GM21528 (cell line): Measurements from ENCODE around the gene ATOX1.
A peak's percentile ranks its signal among the peaks of the same experiment; 100 is the strongest.
"Not testable (repeated sequence)": the region's sequence is repeated elsewhere in the genome, so short reads cannot be mapped to it uniquely, and the experiment has no call there.

ENCODE experiments used
- ATAC-seq: cut with Tn5 transposase; IDR thresholded peaks from one replicate; pipeline ENCODE4 v1.9.1; 2021; ENCODE audit warnings: mild to moderate bottlenecking, moderate library complexity; ENCODE audit not compliant: unreplicated experiment, low FRiP score

Gene ATOX1

DNA sequence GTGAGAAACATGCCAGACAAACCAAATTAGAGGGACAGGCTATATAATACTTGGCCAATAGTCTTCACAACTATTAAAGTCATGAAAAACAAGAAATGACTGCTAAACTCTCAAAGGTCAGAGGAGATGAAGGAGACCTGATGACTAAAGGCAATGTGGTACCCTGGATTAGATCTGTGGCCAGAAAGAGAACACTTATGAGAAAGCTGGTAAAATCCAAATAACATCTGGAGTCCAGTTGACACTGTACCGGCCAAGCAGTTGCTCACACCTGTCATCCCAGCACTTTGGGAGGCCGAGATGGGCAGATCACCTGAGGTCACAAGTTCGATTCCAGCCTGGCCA, 24.4 kb downstream of the ATOX1 start:
- no peak for ATAC-seq

DNA sequence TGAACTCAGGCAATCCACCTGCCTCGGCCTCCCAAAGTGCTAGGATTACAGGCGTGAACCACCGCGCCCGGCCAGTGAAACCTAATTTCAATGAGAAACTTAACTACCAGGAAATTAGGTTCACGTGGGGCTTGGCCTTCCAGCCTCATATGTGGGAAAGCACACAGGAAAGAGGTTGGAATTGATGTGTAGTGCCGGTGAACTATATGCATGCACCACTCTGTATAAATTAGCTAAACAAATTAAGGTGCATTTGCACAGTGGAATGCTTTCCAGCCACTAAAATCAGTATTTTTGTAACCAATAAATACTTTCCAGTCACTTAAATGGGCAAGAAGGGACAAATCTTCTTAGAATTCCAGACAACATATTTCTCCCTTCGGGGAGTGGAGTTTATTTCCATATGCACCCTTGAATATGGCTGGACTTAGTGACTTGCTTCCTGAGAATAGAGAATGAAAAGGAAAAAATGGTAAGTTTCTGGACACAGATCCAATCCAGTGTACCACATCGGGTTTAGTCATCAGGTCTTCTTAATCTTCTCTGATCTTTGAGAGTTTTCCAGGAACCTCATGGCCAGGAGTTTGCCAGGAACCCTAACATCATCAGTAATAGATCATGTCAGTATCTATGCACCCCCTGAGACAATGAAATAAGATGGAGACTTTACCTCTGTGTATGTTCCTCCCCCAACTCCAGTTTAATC, 24.9 kb downstream of the ATOX1 start:
- ATAC-seq, result no peak

DNA sequence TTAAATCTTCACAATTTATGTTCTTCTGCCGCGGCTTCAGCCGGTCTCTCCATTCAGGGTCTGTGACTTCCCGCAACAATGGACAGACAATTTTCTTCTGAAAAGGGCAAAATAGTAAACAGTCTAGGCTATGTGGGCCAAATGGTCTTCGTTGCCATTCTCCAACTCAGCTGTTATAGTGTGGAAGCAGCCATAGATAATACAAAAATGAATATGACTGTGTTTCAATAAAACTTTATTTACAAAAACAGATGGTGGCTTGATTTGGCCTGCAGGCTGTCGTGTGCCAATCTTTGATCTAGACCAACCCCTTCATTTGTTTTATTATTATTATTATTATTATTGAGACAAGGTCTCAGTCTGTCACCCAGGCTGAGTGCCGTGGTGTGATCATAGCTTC, 28.1 kb downstream of the ATOX1 start:
- ATAC-seq, result no peak

DNA sequence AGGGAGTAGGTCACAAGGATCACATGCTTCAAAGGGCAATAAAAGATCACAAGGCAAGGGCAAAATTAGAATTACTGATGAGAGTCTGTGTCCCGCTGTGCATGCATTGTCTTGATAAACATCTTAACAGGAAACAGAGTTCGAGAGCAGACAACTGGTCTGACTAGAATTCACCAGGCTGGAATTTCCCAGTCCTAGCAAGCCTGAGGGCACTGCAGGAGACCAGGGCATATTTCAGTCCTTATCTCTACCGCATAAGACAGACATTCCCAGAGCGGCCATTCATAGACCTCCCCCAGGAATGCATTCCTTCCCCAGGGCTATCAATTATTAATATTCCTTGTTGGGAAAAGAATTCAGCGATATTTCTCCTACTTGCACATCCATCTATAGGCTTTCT, 28.8 kb downstream of the ATOX1 start:
- not testable (repeated sequence) for ATAC-seq

DNA sequence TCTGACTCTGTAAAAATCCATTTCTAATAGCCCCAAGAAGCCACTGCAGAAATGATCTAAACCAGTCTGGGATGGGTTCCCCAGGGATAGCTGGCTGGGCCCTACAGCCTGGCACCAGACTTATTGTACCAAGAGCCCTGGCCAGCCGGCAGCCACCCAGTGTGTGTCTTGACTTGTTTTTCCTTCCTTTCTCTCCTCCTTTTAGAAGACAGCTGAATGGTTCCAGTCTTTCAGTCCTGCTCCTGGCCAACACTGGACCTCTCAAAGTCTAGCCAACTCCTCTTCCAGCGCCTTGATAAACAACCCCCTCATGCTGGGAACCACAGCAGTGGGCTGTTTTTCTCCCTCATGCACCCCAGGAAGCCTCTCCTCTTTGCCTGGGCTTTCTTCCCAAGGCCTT, 34.1 kb downstream of the ATOX1 start:
- ATAC-seq, result no peak

DNA sequence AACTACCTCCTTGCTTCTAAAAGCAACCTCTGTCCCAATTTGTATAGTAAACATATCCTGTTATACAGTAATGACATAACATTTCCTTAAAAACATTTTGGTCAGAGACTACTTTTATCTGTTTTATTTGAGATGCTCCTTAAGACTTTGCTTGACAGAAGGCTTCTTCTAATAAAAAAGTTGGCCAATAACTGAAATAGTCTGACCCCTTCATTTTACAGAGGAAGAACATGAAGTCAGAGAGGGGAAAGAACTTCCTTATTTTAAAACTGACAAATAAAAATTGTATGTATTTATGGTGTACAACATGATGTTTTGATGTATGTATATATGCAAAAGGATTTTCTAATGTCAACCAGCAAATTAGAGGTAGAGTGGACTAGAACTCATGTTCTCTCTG, 35.9 kb downstream of the ATOX1 start:
- ATAC-seq, result no peak

DNA sequence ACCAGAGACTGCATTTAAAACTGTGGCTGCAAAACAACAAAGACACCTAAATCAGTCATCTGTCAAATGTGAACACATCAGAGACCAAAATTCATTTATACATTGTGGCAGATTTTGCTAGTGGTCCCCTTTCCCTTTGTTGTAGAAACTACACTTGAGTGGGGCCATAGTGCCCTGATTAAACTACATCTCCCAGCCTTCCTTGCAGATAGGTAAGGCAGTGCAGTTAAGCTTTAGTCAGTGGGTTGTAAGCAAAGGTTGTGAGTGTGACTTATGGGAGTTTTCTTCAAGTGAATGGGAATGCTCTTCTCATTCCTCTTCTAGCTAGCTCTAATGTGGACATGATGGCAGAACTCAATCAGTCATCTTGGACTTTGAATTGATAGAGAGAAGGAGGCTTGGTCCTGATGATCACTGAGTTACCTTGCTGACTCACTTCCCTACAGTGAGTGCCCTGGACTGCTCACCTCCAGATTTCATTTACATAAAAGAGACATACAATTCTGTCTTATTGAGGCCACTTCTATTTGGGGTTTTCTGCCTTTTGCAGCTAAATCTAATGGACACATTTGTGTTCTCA, 36.5 kb downstream of the ATOX1 start:
- peak; percentile 30 for ATAC-seq

DNA sequence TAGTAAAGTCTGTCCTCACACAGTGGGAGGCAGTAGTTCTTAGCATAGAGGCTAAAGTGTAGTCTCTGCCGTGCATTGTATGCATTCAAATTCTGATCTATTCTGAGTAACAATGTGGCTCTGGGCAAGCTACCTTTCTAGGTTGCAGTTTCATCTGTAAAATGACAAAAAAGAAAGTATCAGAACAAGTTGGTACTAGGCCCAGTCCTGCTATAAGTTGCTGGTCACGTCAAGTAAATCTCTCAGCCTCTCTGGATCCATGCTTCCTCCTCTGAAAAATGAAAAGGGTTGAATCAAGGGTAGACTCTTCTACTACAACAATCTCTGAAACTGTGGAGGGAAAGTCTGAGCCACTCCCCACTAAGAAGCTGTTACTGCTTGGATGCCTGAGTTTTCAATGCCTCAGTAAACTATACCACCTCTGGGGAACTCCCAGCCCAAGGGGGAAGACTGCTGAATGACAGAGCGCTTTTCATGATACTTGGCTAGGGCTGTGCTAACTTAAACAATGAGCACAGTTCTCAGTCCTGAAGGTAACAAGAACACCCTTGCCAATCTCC, 37.3 kb downstream of the ATOX1 start:
- ATAC-seq, result peak; percentile 86

DNA sequence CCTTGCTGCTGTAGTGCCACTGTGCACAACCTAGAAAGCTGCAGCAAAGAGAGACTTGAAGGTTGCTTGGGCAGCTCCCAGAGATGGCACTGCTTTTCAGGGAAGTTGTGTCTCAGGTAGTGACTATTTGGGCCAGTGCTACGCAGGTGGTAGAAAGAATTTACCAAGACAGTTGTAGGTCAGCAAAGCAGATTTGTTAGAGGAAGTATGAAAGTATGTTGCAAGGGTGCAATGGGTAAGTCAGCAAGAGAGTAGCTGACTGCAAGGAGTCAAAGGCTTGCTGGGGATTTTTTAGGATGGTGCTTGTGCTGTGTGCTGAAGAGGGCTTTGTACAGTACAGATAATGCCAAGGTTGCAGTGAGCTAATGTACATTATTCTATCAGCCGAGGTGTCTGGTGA, 38.2 kb downstream of the ATOX1 start:
- ATAC-seq, result no peak

DNA sequence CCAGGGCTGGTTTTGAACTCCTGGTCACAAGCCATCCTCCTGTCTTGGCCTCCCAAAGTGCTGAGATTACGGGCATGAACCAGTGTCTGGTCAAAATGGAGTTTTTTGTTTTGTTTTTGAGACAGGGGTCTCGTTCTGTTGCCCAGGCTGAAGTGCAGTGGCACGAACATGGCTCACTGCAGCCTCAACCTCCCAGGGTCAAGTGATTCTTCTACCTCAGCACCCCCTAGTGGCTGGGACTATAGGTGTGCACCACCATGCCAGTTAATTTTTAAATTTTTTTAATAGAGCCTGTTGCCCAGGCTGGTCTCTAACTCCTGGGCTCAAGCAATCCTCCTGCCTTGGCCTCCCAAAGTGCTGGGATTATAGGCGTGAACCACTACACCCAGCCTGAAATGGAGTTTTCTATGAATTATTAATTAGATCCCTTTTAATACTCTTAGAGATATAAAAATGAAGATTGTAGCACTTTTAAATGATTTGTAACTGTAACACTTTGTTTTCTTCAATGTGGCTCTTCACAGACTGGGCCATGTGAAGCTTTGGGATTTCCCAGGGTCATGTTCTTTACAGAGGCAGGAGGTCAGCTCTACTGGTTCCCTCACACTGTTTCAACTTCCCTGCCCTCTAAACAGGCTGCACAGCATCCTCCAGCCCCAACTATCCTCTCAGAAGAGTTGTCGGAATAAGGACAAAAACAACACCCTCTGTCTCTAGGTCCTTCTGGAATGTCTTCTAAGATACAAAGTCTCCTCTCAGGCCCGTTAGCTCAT, 39.0 kb downstream of the ATOX1 start:
- no peak for ATAC-seq

DNA sequence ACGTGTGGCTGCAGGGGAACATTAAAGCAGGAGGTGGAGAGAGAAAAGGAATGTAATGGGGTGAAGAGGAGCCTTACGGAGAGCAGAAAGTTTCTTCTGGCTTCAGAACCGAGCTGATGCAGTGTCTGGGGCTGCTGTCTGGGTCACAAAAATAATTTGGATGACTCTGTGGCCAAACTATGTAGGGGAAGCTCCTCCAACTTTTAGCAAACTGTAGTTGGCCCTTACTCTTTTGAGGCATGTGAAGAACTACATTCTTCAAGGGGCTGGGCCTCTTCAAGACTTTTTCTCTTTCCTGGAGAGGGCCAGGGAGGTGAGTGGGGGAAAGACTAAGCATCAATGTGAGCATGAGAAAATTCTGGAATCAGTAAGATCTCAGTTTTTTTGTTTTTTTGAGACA, 39.8 kb downstream of the ATOX1 start:
- ATAC-seq, result no peak

DNA sequence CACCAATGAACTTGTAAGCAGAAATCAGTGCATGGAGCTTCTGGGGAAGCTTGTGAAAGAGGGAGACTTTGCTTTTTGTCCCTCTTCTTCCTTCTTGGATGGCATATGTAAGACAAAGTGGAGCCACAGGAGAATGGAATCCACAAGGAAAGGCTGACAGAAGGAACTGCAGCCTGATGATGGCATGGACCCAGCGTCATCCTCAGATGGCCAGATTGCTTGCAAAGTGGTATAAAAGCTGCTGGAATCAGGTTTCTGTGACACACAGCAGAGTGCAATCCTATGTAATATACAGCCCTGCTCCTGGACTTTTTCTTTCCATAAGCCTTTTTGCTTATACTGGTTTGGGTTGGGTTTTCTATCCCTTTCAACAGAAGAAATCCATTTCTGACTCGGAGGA, 40.3 kb downstream of the ATOX1 start:
- ATAC-seq, result no peak

DNA sequence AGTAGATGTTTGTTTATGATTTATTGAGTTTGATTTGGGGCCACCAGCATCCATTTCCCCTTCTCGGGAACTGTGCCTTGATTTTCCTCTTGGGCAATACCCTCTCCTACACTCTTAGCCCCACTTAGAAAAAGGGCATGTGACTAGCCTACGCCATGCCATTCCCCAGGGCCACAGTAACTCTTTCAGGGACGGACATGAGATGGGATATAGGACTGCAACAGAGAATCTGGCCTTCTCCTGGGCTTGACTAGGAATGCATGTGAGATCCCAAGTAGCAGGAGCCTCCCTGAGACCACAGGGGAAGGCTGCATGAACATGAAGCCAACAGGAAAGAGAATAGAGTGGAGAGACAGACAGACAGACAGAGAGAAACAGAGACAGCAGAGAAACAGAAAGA, 41.0 kb downstream of the ATOX1 start:
- ATAC-seq, result no peak

DNA sequence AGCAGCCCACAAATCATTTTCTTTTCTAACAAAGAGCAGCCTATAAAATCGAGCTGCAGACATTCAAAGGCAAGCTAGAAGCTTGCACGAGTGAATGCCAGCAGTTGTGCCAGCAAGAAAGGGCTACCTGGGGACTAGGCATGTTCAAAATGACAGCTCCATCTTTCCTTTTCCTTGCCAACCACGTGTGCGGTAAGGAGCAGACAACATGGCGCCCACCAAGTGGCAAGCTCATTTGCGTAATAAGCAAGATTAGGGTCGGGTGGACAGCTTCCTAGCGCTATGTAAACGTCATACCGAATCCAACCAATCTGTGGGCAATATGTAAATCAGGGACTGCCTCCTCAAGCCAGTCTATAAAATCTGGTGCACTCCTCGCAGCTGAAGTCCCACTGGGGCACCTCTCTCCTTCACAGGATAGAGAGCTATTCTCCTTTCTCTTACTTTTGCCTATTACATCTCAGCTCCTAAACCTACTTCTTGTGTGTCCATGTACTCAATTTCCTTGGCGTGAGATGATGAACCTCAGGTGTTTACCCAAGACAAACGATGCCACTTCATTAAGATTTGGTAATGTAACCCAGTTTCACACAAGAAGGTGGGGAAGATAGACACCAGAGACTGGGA, 49.2 kb downstream of the ATOX1 start:
- ATAC-seq, result no peak

DNA sequence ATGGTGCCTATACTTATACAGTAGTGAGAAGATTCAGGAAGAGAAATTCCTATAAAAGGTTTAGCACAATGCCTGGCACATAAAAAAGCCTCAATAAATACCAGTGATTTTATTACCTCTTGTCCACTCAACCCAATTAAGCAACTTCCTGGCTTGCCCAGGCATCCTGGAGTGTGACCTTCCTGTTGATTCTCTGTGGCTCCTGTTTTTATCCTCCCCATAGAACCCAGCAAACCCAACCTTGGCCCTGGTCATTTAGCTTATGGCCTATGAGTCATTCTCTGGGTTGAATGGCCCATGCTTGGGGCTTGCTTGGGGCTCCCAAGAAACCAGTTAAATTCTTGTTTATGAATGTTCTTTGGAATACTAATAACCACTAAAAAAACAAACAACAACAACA, 50.3 kb downstream of the ATOX1 start:
- ATAC-seq, result no peak

DNA sequence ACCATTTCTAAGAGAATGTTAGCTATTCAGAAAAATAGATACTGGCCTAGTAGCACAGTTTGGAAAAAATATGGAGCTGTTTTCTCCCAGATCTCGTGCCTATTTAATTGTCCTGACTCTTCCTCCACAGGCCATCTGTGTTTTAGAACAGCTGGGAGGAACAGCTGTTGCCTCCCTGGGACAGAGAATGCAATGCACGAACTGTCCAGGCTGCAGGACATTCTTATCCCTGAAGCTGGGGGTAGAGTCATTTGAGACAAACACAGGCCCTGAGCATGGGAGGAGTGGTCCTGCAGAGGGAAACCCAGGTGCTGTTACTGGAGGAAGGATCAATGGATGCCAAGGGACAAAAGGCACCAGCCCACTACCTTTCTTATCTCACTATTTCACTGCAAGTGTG, 50.9 kb downstream of the ATOX1 start:
- no peak for ATAC-seq

DNA sequence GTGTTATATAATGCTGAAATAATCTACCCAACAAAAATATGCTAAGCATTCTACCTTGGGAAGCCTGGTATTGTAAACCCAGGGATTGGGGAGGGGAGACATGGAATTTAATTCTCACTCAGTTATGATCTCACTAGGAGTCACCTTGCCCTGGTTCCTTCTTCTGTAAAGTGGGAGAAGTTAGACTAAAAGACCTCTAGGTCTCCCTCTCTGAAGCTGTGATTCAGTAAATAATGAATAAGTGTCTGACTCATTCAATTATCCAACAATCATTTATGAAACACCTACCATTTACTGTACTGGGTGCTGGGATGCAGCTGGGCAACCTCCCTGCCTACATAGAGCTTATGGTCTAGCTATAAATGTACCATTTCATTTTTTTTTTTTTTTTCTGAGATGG, 51.5 kb downstream of the ATOX1 start:
- no peak for ATAC-seq

DNA sequence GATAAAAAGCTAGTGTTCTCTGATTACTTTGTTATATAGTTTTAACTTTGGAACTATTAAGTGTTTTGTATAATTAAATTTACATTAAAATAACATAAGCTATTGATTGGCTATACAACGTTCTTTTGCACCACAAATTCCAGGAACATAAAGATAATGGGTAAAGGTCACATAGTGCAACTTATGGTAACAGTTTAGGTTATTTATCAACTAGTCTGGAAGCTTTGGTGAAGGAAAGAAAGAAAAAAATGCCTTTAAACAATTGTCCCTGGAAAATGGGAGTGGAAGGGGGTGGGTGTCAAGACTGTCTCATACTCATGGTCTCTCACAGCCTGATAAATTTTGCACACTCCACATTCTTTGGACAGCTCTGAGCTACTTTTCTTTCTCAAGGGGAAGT, 54.7 kb downstream of the ATOX1 start:
- no peak for ATAC-seq

DNA sequence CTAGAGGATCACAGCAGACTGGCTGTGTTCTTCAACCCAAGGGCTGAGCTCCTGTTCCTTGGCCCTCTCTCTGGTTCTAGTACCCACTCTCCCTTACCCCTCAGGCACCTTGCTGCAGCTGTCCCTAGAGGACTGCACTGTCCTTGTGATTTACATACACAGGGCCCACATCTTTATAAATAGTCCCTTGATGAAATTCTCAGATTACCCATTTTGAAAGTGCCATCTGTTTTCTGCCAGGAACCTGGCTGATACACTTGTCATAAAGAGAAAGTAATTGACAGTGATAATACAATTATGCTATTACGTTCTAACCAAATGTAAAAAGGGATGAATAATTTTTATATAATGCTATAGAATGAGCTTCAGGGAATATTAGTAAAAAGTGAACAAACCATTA, 55.2 kb downstream of the ATOX1 start:
- peak; percentile 89 for ATAC-seq

DNA sequence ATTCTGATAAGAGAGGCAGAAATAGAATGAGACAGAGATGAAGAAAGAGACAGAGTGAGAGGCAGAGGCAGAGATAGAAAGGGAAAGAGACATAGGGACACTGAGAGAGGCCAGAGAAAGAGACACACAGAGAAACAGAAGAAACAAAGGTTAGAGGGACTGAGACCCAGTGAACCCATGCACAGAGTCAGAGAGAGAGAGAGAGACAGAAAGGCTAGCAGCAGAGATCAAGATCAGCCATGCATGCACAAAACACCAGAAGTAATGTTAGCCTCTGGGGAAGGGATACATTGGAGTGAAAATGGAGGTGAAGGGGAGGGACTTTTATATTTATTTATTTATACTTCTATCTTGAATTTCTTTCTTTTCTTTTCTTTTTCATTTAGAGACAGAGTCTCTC, 57.6 kb downstream of the ATOX1 start:
- peak; percentile 50 for ATAC-seq

DNA sequence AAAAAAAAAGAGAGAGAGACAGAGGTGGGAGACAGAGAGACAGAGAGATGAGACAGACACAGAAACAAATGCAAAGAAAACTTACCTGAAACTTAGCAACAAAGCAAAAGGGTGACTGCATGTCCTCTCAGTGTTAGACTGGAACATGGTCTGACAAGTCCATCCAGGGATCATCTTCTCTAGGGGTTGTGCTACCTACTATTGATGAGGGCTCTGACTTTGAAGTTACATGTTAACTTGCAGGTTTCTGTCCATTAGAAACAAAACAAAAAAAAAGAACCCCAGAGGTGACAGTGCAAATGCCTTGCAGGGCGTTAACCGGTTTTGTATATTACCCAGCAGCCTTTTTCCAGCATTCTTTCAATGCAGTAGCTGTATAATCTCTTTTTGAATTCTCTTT, 58.1 kb downstream of the ATOX1 start:
- no peak for ATAC-seq
